Measurements from ENCODE around the gene ENTPD1.

ENTPD1 gene

DNA sequence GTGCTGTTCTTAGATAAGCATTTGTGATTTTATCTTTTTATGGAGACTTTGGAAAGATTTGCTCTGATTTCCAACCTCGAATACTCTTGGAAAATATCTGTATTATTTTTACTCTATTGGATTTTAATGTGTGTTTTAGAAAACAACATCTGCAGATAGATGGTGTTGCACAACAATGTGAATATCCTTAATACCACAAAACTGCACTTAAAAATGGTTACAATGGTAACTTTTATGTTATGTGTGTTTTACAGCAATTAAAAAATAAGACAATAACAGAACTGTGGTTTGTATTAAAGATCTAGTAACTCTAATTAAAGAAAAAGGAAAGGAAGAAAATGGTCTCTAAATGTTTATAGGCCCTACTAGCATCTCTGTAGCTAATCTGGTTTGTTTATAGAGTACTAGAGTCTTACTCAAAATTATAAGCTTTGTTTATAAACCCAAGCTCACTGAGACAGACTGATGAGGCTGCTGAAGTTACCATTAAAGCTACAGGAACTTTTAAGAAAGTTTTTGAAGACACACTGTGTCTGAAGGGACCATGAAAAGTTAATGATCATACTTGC, 77.2 kb downstream of the ENTPD1 start:
- no peak for DNase-seq

DNA sequence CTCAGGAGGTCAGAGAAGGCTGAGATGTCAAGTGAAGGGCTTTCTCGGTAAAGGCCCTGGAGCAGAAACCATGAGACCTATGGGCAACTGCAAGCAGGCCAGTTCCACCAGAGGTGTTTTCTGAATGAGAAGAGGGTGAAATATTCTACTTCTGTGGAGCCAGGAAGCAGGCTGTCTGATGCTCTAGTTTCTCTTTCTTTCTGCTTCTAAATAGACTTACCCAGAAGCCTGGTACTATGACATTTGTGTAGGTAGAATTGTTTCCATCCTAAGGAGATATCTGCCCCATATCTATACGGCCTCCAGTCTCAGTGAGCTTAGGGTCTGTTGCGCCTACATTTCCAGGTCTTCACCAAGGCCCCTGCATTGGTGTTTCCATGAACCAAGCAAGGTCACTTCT, 78.4 kb downstream of the ENTPD1 start:
- DNase-seq = no peak

DNA sequence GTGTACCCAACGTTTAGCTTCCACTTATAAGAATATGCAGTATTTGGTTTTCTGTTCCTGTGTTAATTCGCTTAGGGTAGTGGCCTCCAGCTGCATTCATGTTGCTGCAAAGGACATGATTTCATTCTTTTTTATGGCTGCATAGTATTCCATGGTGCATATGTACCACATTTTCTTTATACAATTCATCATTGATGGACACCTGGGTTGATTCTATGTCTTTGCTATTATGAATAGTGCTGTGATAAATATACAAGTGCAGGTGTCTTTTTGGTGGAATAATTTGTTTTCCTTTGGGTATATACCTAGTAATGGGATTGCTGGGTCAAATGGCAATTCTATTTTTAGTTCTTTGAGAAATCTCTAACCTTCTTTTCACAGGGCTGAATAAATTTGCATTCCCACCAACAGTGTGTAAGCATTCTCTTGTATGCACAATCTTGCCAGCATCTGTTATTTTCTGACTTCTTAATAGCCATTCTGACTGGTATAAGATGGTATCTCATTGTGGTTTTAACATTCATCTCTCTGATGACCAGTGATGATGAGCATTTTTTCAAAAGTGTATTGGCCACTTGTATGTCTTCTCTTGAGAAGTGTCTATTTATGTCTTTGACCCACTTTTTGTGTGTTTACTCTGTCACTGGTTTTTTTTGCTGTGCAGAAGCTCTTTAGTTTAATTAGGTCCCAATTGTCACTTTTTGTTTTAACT, 79.3 kb downstream of the ENTPD1 start:
- no peak for DNase-seq

DNA sequence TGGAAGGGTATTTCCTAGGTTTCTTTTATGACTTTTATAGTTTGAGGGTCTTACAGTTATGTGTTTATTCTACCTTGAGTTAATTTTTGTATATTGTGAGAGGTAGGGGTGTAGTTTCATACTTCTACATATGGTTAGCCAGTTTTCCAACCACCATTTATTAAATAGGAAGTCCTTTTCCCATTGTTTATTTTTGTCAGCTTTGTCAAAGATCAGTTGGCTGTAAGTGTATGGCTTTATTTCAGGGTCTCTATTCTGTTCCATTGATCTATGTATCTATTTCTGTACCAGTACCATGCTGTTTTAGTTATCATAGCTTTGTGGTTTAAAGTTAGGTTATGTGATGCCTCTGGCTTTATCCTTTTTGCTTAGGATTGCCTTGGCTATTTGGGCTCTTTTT, 79.9 kb downstream of the ENTPD1 start:
- no peak for DNase-seq

DNA sequence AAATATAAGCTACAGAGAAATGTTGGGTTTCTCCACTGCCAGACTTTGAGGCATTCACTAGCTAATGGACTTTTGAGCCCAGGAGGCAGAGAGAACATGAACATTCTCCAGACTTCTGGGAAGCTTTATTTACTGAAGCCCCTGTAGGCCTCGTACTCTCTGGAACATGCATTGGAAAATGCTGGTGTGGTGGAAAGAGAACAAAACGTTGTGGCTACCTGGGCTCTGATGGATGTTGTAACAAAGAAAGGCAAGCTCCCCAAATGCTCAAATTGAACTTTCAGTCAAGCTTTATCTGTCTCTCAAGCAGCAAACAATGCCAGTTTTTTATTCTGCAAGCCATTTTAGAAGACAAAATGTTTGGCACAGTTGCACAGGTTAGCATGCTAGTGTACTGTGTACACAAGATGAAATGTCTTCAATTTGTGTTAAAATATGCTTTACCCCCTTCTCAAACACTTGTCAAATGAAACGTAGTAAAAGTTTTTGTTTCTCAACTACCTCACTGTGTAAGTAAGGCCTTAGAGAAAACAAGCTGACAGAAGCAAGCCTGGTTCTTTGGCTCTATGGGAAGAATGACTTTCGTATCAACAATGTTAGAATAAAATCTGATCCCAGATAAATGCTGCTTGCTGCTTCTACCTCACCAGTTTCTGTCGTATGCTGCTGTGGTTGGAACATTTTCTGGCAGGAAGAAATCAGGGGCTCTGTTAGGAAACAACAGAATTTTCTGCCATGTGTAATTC, 80.8 kb downstream of the ENTPD1 start:
- DNase-seq = no peak

DNA sequence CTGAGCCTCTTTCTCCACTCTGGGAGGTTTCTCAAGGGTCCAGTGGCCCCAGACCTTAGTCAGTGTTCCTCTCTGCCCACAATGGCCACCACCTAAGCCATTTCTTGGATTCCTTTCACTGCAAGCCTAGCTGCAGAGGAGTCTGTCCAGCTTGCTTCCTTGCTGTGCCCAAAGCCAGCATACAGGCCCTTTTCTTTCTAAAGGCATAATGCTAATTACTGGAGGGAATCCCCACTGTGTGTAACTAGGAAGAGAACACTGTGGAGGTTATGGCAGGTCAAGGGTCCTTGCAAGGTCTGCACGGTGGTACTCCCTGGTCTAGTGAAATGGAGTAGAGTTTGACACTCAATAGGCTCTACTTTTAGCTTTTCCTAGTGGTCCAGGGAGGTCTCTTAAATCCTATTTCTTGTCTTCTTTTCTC, 81.4 kb downstream of the ENTPD1 start:
- no peak for DNase-seq

DNA sequence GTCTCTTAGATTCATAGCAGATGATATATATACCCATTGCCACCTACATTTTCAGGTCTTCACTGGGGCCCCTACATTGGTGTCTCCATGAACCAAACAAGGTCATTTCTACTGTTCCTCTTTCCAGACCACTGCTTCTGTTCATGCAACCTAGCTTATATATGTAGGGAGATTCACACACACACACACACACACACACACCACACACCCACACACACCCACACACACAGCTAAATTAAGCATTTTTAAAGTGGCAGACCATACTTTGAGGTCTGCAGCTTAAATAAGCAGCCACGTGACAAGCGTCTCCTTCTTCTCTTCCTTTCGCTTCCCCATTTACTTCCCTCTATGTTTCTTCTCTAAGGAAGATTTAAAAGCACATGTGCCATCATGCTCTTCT, 81.8 kb downstream of the ENTPD1 start:
- no peak for DNase-seq

DNA sequence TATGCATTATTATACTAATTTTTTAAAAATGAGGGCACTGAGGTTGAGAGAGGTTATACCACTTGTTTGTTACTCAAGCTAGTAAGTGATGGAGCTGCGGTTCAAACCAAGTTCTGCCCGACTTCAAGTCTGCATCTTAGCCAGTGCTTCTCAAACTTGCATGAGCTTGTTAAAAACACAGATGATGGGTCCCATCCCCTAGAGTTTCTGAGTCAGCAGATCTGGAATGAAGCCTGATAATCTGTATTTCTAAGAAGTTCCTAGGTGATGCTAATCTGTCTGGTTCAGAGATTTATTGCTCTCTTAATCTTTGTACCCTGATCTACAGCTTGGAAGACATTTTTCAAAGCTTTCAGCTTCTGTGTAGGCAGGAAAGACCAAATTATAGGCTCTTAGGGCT, 84.2 kb downstream of the ENTPD1 start:
- DNase-seq = no peak

DNA sequence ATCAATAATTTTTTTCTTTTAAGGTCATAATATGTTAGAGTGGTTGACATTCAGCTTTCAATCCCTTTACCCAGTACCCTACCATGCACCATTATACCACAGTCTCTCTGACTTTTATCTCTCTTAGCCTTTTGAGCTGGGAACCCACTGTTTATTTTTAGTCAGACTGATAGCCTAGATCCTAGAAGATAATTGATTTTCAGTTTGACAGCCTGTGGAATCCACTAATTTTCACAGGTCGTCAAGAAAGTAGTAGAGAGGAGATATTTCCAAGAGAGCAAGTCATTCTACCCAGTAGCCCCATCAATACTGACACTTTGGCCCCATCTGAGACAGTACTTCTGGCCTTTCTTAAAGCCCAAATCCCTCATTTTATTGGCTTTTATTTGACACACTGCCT, 84.7 kb downstream of the ENTPD1 start:
- DNase-seq = no peak

DNA sequence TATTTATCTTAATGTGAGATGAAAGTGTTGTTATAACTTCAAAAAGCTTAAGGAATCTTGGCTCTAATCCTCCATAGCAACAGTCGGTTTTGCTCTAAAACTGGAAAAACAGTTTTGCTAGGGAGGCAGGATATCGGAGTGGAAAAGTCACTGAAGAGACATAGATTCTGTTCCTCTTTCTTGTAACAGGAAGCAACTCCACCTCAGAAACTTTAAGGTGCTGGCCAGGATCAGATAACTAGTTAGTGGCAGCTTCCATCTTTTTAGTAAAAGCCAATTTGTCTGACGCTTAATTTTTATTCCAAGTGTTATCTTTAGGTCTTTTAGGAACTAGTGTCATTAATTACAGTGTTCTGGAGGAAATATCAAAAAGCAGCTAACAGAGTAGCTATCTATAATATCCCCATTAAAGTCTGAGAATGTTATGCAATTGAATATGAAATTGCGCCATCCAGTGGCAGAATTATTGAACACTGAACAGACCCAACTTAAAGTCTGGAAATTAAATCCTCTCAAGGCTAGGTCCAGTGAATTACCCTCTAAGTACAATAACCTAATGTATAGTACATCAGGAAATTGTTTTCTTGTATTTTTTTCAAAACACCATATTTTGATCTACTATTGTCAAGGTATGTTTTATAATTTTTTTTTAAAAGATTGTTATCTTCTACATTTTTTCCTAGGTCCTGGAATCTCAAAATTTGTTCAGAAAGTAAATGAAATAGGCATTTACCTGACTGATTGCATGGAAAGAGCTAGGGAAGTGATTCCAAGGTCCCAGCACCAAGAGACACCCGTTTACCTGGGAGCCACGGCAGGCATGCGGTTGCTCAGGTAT, 85.9 kb downstream of the ENTPD1 start:
- no peak for DNase-seq

DNA sequence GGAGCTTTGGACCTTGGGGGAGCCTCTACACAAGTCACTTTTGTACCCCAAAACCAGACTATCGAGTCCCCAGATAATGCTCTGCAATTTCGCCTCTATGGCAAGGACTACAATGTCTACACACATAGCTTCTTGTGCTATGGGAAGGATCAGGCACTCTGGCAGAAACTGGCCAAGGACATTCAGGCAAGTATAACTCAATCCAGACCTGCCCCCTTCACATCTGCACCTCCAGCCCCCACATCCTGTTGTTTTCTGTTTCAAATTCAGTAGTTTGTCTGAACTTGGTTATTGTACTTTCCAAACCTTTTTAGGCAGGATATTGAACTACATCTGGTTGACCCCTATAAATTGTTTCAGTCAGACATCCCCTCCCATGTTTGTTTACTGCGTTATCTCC, 89.4 kb downstream of the ENTPD1 start:
- DNase-seq = no peak

DNA sequence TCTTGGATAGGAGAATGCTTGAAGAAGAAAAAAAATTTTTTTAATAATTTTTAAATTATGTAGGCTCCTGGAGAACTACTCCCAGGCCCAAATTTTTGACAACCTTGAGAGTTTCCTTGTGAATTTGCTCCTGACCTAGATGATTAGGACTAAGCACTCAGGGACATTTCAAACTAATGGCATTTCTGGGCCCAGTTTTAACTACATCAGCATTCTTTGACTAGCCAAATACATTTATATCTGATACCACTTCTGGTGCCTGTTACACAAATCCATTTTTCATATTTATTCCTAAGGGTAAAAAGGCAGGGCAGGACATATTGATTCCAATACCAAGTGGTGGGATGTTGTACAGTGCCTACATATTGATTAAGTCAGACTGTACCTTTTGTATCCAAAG, 91.0 kb downstream of the ENTPD1 start:
- no peak for DNase-seq

DNA sequence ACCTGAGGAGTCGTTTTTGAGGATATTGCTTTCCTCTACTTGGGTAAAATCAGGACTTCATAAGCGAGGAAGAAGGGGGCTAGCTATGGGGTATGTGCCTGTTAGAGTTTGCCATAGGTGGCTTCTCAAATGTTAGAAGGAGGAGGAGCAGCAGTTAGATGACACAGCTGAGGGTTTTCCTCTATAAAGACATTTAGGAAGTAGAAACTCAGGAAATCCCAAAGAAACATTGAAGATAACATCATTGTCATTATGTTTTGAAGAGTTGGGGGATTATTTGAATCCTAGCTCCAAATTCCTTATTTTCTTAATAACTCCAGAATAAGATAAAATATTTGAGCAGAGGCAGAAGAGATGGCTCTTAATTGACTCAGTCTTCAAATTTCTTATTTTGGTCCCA, 92.9 kb downstream of the ENTPD1 start:
- DNase-seq = no peak

DNA sequence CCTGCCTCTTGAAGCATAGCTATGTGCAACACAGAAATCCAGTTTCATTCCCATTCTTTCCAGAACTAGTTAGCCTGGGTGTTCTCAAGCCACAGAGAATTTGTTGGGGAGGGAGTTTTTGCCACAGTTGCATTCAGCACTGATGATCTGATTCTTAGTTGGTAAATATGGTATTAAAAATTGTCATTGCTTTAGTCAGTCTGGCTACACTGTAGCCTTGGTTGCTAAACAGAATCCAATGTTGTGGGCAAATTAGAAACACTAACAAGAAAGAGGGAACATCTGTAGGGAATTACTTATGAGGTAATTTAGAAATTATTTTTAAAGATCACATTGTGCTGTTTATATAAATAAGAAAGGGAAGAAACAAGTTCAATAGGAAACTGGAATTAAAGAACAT, 94.8 kb downstream of the ENTPD1 start:
- no peak for DNase-seq

DNA sequence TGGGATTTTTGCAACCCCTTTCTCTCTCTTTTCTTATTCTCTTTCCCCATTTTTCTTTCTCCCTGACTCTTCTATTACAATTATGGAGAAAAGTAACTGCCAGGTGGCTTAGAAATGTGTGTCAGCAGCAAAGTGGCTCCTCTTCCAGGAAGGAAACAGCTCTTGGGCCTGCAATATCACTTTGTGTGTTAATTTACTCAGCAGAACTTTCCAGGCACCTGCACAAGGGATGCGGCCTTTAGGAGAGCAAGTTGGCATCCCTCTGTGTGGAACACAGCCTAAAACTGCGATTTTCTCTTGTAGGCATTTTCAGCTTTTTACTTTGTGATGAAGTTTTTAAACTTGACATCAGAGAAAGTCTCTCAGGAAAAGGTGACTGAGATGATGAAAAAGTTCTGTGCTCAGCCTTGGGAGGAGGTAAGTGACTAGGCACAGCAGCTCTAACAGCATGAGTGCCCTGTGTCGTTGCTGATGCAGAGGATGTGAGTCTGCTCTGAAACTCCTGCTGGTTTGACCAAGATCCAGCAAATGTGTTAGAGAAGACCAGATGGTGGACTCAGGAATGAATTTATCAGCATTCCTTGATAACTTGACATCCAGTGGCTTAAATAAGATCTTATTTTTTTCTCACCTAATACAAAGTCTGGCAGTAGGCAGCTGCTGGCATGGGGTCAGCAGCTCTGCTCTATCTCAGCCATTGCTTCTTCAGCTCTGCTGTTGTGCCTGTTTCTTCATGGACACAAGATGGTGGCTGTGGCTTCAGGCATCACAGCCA, 104.4 kb downstream of the ENTPD1 start:
- DNase-seq = no peak

DNA sequence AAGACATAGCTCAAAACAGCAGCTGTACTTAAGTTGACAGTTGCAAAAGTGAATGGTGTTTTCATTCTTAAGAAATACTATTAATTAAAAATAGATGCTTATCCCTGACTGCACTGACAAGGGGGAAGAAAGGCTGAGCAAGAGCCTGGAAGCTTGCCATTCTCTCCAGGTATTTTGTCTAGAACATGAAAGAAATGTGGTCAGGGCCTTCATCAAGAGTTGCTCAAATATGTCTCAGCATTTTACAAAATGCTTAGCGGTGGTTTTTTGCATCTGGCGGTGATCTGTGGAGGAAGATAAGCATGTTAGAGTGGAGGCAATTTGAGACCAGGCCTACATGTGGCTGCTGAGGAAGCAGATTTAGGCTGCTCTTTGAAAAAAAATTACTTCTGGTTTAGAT, 105.4 kb downstream of the ENTPD1 start:
- DNase-seq = no peak

DNA sequence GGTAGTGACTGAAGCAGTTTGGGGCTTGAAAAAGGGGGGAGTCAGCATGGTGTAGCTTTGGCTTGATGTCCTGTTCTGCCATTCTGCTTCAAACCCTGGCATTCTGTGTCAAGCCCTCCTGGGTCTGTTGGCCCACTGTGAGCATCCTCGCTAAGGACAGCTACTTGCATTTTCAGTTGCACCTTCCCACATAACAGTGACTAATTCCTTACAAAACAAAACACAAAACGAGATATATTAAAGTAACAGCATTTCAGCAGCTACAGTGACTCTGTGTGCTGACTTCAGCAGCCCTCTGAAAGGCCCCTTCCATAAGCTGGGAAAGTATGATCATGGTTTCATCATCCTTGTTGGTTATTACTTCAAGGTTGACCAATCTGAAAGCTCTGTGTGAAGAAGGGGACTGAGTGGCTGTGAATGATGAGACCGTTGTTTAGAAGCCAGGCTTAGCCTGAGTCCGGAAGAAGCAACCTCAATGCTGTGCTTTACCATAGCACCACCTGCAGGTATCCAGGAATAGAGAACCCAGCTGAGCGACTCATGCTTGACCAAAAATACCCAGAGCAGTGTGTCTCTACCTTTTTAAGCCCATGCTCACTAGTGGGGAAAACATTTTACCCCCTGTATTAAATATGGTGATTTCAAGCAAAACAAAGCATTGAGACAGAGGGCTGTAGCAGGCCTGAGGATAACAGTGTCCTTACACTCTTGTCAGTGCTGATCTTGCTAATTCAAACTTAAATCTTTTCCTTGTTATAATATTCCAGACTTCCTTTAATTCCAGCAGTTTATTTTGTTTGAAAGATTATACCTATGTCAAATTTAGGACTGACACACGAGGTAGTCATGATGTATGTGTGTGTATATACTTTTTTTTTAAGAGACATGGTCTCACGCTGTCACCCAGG, 109.2 kb downstream of the ENTPD1 start:
- peak; percentile 26 for DNase-seq

DNA sequence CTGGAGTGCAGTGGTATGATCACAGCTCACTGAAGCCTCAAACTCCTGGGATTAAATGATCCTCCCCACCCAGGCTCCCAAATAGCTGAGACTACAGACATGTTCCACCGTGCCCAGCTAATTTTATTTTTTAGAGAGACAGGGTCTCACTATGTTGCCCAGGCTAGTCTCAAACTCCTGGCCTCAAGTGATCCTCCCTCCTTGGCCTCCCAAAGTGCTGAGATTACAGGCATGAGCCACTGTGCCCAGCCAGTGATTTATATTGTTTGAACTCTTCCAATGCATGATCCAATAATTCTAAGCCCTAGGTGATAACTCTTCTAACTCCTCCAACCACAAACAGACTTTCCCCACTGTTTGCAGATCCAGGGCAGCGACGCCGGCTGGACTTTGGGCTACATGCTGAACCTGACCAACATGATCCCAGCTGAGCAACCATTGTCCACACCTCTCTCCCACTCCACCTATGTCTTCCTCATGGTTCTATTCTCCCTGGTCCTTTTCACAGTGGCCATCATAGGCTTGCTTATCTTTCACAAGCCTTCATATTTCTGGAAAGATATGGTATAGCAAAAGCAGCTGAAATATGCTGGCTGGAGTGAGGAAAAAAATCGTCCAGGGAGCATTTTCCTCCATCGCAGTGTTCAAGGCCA, 110.0 kb downstream of the ENTPD1 start:
- DNase-seq = no peak

DNA sequence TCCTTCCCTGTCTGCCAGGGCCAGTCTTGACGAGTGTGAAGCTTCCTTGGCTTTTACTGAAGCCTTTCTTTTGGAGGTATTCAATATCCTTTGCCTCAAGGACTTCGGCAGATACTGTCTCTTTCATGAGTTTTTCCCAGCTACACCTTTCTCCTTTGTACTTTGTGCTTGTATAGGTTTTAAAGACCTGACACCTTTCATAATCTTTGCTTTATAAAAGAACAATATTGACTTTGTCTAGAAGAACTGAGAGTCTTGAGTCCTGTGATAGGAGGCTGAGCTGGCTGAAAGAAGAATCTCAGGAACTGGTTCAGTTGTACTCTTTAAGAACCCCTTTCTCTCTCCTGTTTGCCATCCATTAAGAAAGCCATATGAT, 110.5 kb downstream of the ENTPD1 start:
- no peak for DNase-seq

DNA sequence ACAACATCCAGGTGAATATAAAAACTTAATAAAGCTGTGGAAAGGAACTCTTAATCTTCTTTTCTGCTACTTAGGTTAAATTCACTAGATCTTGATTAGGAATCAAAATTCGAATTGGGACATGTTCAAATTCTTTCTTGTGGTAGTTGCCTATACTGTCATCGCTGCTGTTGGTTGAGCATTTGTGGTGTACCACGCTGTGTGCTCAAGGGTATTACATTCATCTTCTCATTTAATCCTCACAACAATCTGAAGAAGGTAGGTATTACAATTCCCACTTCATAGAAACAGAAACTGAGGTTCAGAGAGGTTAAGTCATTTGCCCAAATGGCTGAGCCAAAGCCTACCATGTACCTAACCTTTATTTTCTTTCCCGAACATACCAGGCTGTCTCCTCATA, 111.9 kb downstream of the ENTPD1 start:
- no peak for DNase-seq

DNA sequence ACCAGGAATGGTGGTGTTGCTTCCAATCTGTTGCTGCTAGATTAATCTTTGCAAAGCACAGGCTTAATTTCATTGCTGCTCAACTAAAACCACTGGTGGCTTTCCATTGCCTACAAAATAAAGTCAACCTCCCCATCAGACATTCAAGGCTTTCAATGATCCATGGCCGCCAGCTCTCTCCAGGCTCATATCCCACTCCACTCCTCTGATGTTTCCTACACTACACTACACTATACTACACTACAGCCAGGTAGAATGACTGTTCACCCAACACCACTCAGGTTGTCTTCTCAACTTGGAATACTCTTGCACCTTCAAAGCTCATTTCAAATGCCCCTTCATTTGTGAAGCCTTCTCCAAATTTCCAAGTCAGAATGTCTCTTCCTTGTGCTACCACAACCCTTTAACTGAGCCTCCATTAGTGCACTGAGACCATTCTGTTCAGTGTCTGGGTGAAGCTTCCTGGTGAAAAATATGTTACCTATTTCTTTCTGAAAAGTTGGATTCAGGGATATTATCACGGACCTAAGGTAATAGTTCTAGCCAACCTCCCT, 116.3 kb downstream of the ENTPD1 start:
- no peak for DNase-seq
